Parathyroid adenoma (tissue), 2 donors: ENCODE measurements around the gene ZNF292.

Experiments
- H2AFZ ChIP-seq: fragments of 300-600 bp; sonication (generic); one replicate; pipeline ENCODE4 v1.7.0; 2017; ENCODE audit warnings: antibody characterized with exemption, mild to moderate bottlenecking
- H3K27ac ChIP-seq: fragments of 300-600 bp; sonication (generic); one replicate; pipeline ENCODE4 v1.7.0; 2017
- H3K27me3 ChIP-seq: fragments of 300-600 bp; sonication (generic); one replicate; pipeline ENCODE4 v1.7.0; 2017; ENCODE audit warnings: low read length; ENCODE audit not compliant: control insufficient read depth, insufficient read depth
- H3K36me3 ChIP-seq: fragments of 300-600 bp; sonication (generic); one replicate; pipeline ENCODE4 v1.7.0; 2017; ENCODE audit warnings: low read length; ENCODE audit not compliant: control insufficient read depth, insufficient read depth
- H3K4me1 ChIP-seq: fragments of 300-600 bp; sonication (generic); one replicate; pipeline ENCODE4 v1.7.0; 2017; ENCODE audit warnings: control low read depth
- H3K4me2 ChIP-seq: fragments of 300-600 bp; sonication (generic); one replicate; pipeline ENCODE4 v1.7.0; 2017; ENCODE audit warnings: low read length
- H3K4me3 ChIP-seq: fragments of 300-600 bp; sonication (generic); one replicate; pipeline ENCODE4 v1.7.0; 2017; ENCODE audit warnings: low read depth, low read length
- H3K79me2 ChIP-seq: fragments of 300-600 bp; sonication (generic); one replicate; pipeline ENCODE4 v1.7.0; 2017; ENCODE audit warnings: control low read depth
- H3K9ac ChIP-seq: fragments of 300-600 bp; sonication (generic); one replicate; pipeline ENCODE4 v1.7.0; 2017; ENCODE audit warnings: mild to moderate bottlenecking
- H3K9me3 ChIP-seq: fragments of 300-600 bp; sonication (generic); one replicate; pipeline ENCODE4 v1.7.0; 2017; ENCODE audit warnings: low read length; ENCODE audit not compliant: control insufficient read depth
- TF ChIP-seq, protein P1 (sequence below): fragments of 300-600 bp; sonication (generic); IDR thresholded peaks from one replicate; pipeline ENCODE4 v1.7.0; 2017; ENCODE audit warnings: antibody characterized with exemption, mild to moderate bottlenecking
- donor health status: primary hyperparathyroidism.

Gene ZNF292

GRCh38 chr6:87116922-87117321 is 38.4 kb upstream of the ZNF292 start:
- Histone ChIP-seq H3K27me3 (no peaks in the 10 kb centered on the region), H3K4me1 (no peaks in the 10 kb centered on the region), H3K27ac (no peak overlapping the region), H3K9ac (no peak overlapping the region), H3K9me3 (no peaks in the 10 kb centered on the region), H3K79me2 (no peaks in the 10 kb centered on the region), H2AFZ (no peak overlapping the region), H3K4me2 (no peak overlapping the region), H3K36me3 (no peaks in the 10 kb centered on the region), H3K4me3 (no peak overlapping the region)
- TF ChIP-seq, protein P1, sequence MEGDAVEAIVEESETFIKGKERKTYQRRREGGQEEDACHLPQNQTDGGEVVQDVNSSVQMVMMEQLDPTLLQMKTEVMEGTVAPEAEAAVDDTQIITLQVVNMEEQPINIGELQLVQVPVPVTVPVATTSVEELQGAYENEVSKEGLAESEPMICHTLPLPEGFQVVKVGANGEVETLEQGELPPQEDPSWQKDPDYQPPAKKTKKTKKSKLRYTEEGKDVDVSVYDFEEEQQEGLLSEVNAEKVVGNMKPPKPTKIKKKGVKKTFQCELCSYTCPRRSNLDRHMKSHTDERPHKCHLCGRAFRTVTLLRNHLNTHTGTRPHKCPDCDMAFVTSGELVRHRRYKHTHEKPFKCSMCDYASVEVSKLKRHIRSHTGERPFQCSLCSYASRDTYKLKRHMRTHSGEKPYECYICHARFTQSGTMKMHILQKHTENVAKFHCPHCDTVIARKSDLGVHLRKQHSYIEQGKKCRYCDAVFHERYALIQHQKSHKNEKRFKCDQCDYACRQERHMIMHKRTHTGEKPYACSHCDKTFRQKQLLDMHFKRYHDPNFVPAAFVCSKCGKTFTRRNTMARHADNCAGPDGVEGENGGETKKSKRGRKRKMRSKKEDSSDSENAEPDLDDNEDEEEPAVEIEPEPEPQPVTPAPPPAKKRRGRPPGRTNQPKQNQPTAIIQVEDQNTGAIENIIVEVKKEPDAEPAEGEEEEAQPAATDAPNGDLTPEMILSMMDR, result no peak

DNA sequence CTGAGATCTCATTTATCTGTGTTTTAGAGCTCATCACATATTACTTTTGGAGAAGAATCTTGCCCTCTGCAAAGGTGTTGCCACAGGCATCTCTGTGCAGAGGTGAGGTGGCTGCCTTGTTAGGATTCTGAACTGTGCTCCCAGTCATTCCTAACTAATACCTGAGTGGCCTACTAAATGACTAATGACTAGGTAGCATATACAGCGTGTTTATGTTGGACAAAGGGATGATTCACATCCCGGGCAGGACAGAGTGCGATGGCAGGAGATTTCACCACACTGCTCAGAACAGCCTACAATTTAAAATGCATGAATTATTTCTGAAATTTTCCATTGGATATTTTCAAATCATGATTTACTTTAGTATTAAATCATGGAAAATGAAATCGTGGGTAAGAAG is 37.3 kb upstream of the ZNF292 start:
- Histone ChIP-seq H2AFZ (no peak overlapping the region), H3K4me1 (no peaks in the 10 kb centered on the region), H3K27ac (no peak overlapping the region), H3K36me3 (no peaks in the 10 kb centered on the region), H3K9ac (no peak overlapping the region), H3K9me3 (no peaks in the 10 kb centered on the region), H3K79me2 (no peaks in the 10 kb centered on the region), H3K4me2 (no peak overlapping the region), H3K27me3 (no peaks in the 10 kb centered on the region), H3K4me3 (no peak overlapping the region)
- TF ChIP-seq, protein P1, result no peak

DNA sequence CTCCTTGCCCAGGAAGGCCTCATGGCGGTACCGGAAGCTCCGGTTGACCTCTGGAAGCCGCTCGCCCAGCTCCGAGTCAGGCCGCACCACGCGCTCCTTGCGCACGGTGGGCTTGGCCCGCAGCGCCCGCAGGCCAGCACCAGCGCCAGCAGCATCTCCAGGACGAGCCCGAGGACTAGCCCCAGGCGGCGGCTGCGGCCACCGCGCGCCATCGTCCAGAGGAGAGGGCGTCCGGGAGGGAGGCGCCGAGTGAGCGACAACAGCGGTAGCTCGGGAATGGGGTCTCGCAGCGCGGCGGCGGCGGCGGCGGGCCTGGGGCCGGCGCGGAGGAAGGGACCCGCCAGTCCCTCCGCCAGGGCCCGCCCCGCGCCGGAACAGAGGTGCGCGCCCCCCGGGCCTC is 32.9 kb upstream of the ZNF292 start:
- Histone ChIP-seq H3K9ac (no peak overlapping the region), H3K4me1 (no peaks in the 10 kb centered on the region), H3K4me2 (no peak overlapping the region), H3K36me3 (no peaks in the 10 kb centered on the region), H3K27me3 (no peaks in the 10 kb centered on the region), H3K9me3 (no peaks in the 10 kb centered on the region), H3K79me2 (no peaks in the 10 kb centered on the region), H3K27ac (no peak overlapping the region), H3K4me3 (no peak overlapping the region), H2AFZ (no peak overlapping the region)
- TF ChIP-seq, protein P1, result no peak

DNA sequence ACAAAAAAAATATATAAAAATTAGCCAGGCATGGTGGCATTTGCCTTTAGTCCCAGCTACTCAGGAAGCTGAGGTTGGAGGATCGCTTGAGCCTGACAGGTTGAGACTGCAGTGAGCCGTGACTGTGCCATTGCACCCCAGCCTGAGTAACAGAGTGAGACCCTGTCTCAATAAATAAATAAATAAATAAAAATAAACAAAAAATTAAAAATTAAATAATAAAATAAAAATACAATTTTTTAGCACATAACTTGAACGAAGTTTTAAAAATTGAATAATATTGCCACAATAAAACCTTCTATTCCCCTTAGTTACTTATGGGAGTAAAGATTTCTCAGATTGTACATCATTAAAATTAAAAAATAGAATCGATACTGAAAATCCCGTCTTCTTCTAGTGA is 31.3 kb upstream of the ZNF292 start:
- Histone ChIP-seq H3K9ac (no peak overlapping the region), H3K4me1 (no peaks in the 10 kb centered on the region), H3K9me3 (no peaks in the 10 kb centered on the region), H2AFZ (no peak overlapping the region), H3K79me2 (no peaks in the 10 kb centered on the region), H3K4me2 (no peak overlapping the region), H3K27me3 (no peaks in the 10 kb centered on the region), H3K27ac (no peak overlapping the region), H3K4me3 (no peak overlapping the region), H3K36me3 (no peaks in the 10 kb centered on the region)
- TF ChIP-seq, protein P1, result no peak

DNA sequence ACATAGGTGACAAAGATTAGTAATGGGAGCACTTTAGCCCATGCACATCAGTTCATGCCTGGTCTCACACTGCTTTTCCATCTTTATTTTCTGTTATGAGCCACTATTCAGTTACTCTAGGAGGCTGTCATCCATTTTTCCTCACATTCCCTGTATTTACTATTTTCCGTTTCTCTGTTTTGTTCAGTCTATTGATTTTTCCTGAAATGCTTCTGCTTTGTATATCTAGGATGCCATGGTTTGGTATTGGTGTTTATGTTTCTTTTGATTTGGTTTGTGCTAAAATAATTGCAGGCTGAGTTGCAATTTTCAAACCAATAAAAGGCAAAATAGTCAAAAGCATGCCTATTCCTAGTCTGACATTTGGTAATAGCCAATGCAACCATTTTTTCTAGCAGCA is 28.9 kb upstream of the ZNF292 start:
- no peaks in the 10 kb centered on the region for H3K4me1 ChIP-seq
- H3K27ac ChIP-seq, result no peak overlapping the region
- no peaks in the 10 kb centered on the region for H3K27me3 ChIP-seq
- H3K9me3 ChIP-seq, result no peaks in the 10 kb centered on the region
- no peak overlapping the region for H2AFZ ChIP-seq
- no peak overlapping the region for H3K4me3 ChIP-seq
- no peaks in the 10 kb centered on the region for H3K79me2 ChIP-seq
- no peaks in the 10 kb centered on the region for H3K36me3 ChIP-seq
- no peak overlapping the region for H3K4me2 ChIP-seq
- H3K9ac ChIP-seq, result no peak overlapping the region
- TF ChIP-seq, protein P1, result no peak
